ENCODE results near the gene PLA2G2E.
"Not testable (repeated sequence)": the region's sequence is repeated elsewhere in the genome, so short reads cannot be mapped to it uniquely, and the experiment has no call there.

PLA2G2E gene

DNA sequence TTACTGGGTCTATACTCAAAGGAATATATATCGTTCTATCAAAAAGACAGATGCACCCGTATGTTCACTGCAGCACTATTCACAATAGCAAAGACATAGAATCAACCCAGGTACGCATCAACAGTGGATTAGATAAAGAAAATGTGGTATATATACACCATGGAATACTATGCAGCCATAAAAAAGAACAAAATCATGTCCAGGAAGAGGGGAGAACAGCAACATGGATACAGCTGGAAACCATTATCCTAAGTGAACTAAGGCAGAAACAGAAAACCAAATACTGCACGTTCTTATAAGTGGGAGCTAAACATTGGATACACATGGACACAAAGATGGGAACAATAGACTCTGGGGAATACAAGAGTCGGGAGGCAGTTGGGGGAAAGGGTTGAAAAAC is 42.6 kb downstream of the PLA2G2E start:
- DNase-seq, result not testable (repeated sequence)

DNA sequence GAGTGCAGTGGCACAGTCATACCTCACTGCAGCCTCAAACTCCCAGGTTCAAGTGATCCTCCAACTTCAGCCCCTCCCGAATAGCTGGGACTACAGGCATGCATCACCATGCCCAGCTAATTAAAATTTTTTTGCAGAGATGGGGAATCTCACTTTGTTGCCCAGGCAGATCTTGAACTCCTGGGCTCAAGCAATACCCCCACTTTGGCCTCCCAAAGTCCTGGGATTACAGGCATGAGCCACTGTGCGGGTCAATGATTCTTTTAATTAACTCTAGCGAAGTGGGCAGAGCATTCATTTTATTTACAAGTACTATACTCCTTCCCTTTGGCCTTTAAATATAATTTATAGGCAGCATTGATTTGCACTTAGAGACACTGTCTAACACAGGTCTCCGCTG is 43.8 kb downstream of the PLA2G2E start:
- DNase-seq, result no peak

DNA sequence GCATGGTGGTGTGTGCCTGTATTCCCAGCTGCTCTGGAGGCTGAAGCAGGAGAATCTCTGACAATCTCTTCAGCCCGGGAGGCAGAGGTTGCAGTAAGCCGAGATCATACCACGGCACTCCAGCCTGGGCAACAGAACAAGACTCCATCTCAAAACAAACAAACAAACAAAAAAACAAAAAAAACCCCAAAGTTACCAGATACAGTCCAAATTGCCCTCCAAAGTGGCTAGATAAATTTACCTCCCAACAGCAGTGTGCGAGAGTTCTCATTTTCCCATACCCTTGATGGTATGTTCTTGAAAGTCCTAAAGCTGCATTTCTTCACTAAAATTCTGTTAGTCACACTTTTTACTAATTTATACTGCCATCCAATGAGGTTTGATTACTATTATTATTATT is 44.2 kb downstream of the PLA2G2E start:
- no peak for DNase-seq

DNA sequence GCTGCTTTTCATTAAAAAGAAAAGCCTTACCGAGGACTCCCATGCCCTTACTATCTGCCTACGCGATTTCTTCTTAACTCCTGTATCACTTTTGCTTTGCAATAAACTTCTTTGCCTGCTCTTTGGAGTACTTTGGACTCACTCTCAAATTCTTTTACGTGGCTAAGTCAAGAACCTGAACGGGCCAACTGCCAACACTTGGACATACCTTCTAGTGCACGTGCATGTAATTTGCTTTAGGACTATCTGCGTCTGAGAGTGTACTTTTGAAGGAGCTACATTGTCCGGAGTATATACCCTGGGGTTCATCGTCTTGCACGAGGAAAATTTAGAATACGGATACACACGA is 44.8 kb downstream of the PLA2G2E start:
- DNase-seq, result no peak

DNA sequence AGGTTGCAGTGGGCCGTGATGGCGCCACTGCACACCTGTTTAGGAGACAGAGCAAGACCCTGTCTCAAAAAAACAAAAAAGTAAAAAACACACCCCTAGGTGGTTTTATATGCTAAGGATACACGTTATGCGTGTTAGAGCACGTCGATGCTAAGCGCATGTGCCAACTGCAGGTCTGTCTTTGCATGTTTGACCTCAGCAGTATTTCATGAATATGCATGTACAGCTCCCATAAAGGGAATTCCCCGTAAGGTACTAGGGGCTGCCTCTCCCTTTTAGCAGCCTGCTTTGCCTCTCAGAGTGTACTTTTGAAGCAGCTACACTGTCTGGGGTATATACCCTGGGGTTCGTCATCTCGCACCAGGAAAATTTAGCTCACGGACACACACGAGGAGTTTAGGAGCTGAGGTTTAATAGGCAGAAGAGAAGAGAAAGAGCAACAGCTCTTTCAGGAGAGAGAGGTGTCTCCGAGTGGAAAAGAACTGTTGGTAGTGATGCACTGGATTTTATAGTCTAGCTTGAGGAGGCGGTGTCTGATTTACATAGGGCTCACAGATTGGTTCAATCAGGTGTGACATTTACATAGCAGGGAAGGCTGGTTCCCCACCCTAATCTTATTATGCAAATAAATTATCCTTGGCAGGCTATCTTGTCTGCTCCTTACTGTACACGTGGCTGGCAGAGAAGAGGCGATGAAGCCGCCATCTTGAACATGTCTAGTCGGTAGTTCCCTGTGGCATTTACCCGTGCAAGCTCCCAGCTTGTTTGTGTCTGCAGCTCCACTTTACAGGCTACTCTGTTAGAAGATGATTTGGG is 45.4 kb downstream of the PLA2G2E start:
- DNase-seq, result no peak

DNA sequence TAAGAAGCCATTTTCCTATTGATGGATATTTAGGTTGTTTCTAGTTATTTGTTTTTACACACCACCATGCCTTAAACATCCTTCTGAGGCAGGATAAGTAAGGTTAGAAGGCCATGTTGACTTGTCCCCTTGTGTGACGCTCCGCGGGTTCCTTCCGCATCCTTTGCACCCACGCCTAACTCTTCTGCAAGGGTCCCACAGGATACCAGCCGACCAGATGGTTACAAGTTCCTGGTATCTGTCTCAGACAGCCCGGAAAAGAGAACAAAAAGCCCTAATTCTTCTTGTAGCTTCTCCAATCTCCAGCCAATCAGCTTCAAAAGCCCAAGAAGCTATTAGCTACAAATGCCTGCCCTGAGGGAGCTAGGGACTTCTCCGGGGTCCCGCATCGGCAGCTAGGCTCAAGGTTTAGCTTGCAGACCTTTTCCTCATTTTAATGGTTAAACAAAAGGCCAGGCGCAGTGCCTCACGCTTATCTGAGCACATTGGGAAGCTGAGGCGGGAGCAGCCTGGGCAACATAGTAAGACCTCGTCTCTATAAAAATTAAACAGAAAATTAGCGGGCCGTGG is 46.2 kb downstream of the PLA2G2E start:
- DNase-seq, result no peak

DNA sequence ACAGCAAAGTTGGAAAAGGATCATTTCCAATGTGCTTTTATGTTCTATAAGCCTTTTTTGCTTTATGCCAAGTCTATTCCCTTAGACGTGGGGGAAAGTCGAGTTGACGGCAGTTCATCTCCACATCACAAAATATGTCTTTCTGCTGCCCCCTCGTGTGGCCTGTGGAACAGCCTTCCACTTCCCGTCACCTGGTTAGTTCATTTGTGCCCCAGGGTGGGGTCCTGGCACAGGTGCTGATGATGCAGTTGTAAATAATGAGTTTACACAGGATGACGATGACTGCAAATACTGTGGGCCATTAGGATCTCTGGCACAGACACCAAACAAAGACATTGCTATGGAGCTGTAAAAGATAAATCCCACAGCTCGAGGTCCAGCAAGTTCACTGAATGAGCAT is 51.2 kb downstream of the PLA2G2E start:
- DNase-seq, result no peak
